OCI-LY1 (cell line): ENCODE measurements around the gene UBE2V1.

Experiments used
- H2AFZ ChIP-seq: fragments of 200-600 bp; sonication (generic), shearing (Covaris generic); 2 replicates; pipeline ENCODE4 v1.6.0; 2014; ENCODE audit warnings: antibody characterized with exemption, mild to moderate bottlenecking, low read length
- H3F3A ChIP-seq: fragments of 200-600 bp; sonication (generic), shearing (Covaris generic); 2 replicates; pipeline ENCODE4 v1.6.0; 2014; ENCODE audit warnings: mild to moderate bottlenecking, antibody characterized with exemption, low read length, moderate library complexity; ENCODE audit not compliant: insufficient read depth
- H3K27ac ChIP-seq: fragments of 200-600 bp; sonication (generic); 2 replicates; pipeline ENCODE4 v1.5.1; 2014; ENCODE audit warnings: low read length, mixed run types, mild to moderate bottlenecking, low read depth; ENCODE audit not compliant: poor library complexity, severe bottlenecking
- H3K27me3 ChIP-seq: fragments of 200-600 bp; sonication (generic); 2 replicates; pipeline ENCODE4 v1.6.0; 2014; ENCODE audit warnings: antibody characterized with exemption, mild to moderate bottlenecking, low read length, moderate library complexity; ENCODE audit not compliant: insufficient read depth
- H3K36me3 ChIP-seq: fragments of 200-600 bp; sonication (generic); 2 replicates; pipeline ENCODE4 v1.6.1; 2014; ENCODE audit warnings: mild to moderate bottlenecking, antibody characterized with exemption, low read length, moderate library complexity, mixed read lengths; ENCODE audit not compliant: insufficient read depth
- H3K4me1 ChIP-seq: fragments of 200-600 bp; sonication (generic); 2 replicates; pipeline ENCODE4 v1.5.1; 2014; ENCODE audit warnings: mild to moderate bottlenecking, low read length, moderate library complexity; ENCODE audit not compliant: insufficient read depth, severe bottlenecking
- H3K4me2 ChIP-seq: fragments of 200-600 bp; sonication (generic), shearing (Covaris generic); 2 replicates; pipeline ENCODE4 v1.6.1; 2014; ENCODE audit warnings: low read length
- H3K4me3 ChIP-seq: fragments of 200-600 bp; sonication (generic); 2 replicates; pipeline ENCODE4 v1.5.1; 2014; ENCODE audit warnings: low read length, low read depth, mild to moderate bottlenecking, mixed read lengths; ENCODE audit not compliant: poor library complexity, severe bottlenecking
- H3K79me2 ChIP-seq: fragments of 200-600 bp; shearing (Covaris generic); 2 replicates; pipeline ENCODE4 v1.6.1; 2016; ENCODE audit warnings: mixed run types, low read length, mixed read lengths; ENCODE audit not compliant: insufficient read depth
- H3K9ac ChIP-seq: fragments of 200-600 bp; sonication (generic), shearing (Covaris generic); 2 replicates; pipeline ENCODE4 v1.6.1; 2014; ENCODE audit warnings: mild to moderate bottlenecking, low read length, mixed read lengths
- H3K9me2 ChIP-seq: fragments of 200-600 bp; sonication (generic), shearing (Covaris generic); 2 replicates; pipeline ENCODE4 v1.6.1; 2014; ENCODE audit warnings: low read depth, mild to moderate bottlenecking, low read length, mixed read lengths
- H3K9me3 ChIP-seq: fragments of 200-600 bp; shearing (Covaris generic); 2 replicates; pipeline ENCODE4 v1.6.1; 2014; ENCODE audit warnings: low read length, mixed read lengths
- H4K20me1 ChIP-seq: fragments of 200-600 bp; sonication (generic), shearing (Covaris generic); 2 replicates; pipeline ENCODE4 v1.6.0; 2016; ENCODE audit warnings: mild to moderate bottlenecking, low read length; ENCODE audit not compliant: insufficient read depth
- CTCF ChIP-seq: fragments of 200-600 bp; sonication (generic), shearing (Covaris generic); IDR thresholded peaks from 2 replicates; pipeline ENCODE4 v1.5.1; 2017; ENCODE audit warnings: mild to moderate bottlenecking, antibody characterized with exemption, low read length, moderate library complexity, mixed read lengths
- EZH2 ChIP-seq: fragments of 200-600 bp; sonication (generic), shearing (Covaris generic); IDR thresholded peaks from 2 replicates; pipeline ENCODE4 v1.8.0; 2017; ENCODE audit warnings: borderline replicate concordance, mixed run types, mild to moderate bottlenecking, antibody characterized with exemption, low read length, moderate library complexity, mixed read lengths

Gene UBE2V1

GRCh38 chr20:50144362-50144761 lies 31.4 kb upstream of the UBE2V1 start:
- Histone ChIP-seq H3K9ac (no peak overlapping the region), H3K27ac (no peak overlapping the region), H3F3A (no peaks in the 10 kb centered on the region), H3K9me3 (no peaks in the 10 kb centered on the region), H3K4me1 (peaks cover 21% of the 10 kb centered on the region), H3K36me3 (peaks cover 37% of the 10 kb centered on the region; the same call in 1 of the 2 replicates), H3K9me2 (no peaks in the 10 kb centered on the region), H3K27me3 (no peaks in the 10 kb centered on the region), H2AFZ (no peak overlapping the region), H3K79me2 (no peaks in the 10 kb centered on the region), H3K4me2 (no peak overlapping the region), H3K4me3 (no peak overlapping the region), H4K20me1 (no peaks in the 10 kb centered on the region)
- TF ChIP-seq CTCF (no peak), EZH2 (no peak)

GRCh38 chr20:50142812-50143211 lies 29.9 kb upstream of the UBE2V1 start:
- Histone ChIP-seq H3K4me2 (no peak overlapping the region), H2AFZ (no peak overlapping the region), H3K27ac (no peak overlapping the region), H3K9me3 (no peaks in the 10 kb centered on the region), H4K20me1 (no peaks in the 10 kb centered on the region), H3K4me3 (no peak overlapping the region), H3K36me3 (peaks cover 37% of the 10 kb centered on the region; the same call in 1 of the 2 replicates), H3K9me2 (no peaks in the 10 kb centered on the region), H3K27me3 (no peaks in the 10 kb centered on the region), H3F3A (no peaks in the 10 kb centered on the region), H3K9ac (no peak overlapping the region), H3K79me2 (no peaks in the 10 kb centered on the region), H3K4me1 (peaks cover 21% of the 10 kb centered on the region)
- TF ChIP-seq EZH2, result no peak
- no peak for TF ChIP-seq CTCF

- Histone ChIP-seq H3K79me2 (no peaks in the 10 kb centered on the region), H3K9ac (no peak overlapping the region), H3K27me3 (no peaks in the 10 kb centered on the region), H3K9me3 (no peaks in the 10 kb centered on the region), H4K20me1 (no peaks in the 10 kb centered on the region), H3K27ac (no peak overlapping the region), H3K36me3 (peaks cover 37% of the 10 kb centered on the region; the same call in 1 of the 2 replicates), H3K4me2 (no peak overlapping the region), H3K4me1 (peaks cover 14% of the 10 kb centered on the region), H3K9me2 (no peaks in the 10 kb centered on the region), H2AFZ (no peak overlapping the region), H3K4me3 (no peak overlapping the region), H3F3A (no peaks in the 10 kb centered on the region)
- no peak for TF ChIP-seq CTCF
- no peak for TF ChIP-seq EZH2
These were observed 29.0 kb upstream of the UBE2V1 start for GRCh38 chr20:50141811-50142561.
